HG03196 (cell line): ENCODE measurements around the gene ATR.
"Not testable (repeated sequence)": the region's sequence is repeated elsewhere in the genome, so short reads cannot be mapped to it uniquely, and the experiment has no call there.

Experiments
- ATAC-seq: cut with Tn5 transposase; IDR thresholded peaks from one replicate; pipeline ENCODE4 v1.9.1; 2021; ENCODE audit not compliant: unreplicated experiment

ATR gene

DNA sequence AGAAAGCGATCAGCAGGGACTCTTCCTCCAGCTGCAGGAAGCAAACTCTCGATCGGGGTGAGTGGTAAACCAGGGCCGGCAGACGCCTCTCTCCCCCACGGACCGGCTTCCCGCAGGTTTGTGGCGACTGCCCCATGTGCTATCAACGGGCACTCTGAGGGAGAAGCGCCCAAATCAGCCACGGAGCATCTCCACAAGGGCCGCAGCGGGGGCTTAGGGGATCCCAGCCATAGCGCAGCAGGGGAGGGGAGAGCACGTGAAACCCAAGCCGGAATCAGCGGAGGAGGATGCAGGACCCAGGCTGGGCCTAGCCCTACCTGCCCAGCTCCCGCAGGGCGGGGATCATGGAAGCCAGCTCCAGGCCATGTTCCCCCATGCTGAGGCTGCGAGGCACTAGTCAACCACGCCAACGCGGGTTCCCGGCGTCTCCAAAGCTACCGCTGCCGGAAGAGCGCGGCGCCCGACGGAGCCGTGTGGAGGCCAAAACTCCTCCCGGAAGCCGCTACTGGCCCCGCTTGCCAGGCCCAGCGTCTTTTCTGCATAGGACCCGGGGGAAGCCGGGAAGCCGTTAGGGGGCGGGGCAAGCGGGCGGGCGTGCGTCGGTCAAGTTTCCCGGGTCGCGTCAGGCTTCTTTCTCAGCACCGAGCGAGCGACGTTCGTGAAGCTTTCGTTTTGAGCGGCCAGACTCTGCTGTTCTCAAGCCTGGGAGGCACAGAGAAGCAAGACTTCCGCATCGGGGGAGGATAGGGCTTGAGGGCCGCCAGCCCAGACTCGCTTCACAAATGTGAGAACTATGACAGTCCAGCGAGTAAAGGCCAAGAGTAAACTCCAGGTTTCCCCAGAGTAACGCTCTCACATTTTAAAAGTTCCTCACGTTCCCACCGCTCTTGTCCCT is at the start of gene ATR:
TSS of gene ATR (minus strand) at position 405 of the 895 bp plus-strand sequence. CDS start at position 376, 29 bp downstream.
- peak; percentile 96 for ATAC-seq

DNA sequence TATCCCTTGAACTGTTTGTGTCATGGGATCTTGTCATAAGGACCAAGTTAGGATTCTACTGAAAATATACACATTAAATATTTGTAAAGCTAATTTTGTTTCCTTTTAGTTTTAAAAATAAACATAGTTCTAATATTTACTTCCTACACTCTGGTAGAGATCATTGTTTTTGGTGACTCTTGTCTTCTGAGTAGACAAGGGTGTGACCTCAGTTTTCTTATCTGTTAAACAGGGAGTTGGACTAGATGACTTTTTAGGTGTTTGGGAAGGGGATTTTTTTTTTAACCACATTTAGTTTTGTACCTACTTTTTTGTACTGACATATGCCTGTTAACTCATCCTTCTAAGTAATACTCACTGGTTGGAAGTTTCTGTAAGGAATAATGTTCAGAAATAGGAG is 48.4 kb upstream of the ATR start:
- no peak for ATAC-seq

DNA sequence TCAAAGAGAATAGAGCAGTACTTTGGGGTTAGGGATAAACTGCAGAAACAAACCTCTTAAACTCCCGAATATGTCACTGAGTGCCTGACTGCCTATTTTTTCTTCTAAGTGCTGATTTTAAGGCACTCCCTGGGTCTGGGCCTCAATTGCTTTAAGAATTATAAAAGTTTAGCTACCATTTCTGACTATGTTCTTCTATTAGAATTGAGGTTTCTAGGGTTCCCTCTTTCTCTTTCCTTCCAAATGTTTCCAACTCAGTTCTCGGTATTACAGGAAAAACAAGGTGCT is 46.6 kb upstream of the ATR start:
- ATAC-seq: no peak

DNA sequence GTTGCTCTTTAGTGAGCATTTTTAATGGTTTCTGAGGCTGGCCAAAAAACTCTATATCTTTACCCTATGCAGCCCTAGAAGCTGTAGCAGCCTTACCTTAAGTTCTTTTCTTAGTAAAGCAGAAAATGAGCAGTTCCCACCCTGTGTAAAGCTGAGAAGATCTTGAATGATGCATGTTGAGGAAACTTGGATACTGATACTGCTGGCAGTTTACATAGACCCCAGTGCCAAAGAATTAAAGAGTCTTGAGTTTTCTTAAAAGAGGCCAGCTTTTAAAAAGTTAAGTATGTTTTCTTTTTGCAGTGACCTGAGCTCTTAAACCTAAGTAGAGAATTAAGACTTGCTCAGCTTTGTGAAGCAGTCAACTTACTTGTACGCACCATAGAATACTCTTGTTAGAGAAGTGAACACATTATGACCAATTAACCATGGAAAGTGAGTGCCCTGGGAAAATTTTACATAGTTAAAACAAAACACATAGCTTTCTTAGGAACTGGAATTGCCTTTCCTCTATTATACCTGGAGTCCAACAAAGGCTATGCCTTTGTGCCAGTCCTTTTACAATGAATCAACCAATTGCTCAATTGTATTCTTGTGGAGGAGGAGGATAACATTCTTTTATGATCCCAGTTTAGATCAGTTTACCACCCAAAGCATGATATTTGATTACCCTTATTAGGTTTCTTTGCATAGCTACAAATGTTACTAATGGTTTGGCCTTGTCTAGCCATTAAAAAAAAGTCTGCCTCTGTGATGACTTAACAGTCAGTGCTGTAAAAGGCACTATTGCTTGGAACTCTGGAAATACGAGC is 46.0 kb upstream of the ATR start:
- ATAC-seq: no peak

DNA sequence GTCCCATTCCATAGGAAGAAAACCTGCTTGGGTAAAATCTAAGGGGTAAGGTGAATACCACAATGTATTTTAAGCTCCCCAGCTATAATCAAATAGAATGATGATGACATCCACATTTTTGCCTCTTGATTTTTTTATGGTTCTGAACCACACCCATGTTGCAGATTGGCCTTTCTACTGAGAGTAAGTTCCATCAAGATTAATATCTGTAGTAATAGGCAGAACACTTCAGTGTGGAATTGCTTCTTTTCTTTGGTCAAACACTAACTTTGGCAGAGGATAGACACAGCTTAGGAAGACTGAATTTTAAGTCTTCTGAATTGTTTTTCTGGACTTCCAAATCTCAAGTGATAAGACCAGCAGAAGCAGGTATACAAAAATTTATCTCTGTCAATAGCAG is 44.7 kb upstream of the ATR start:
- ATAC-seq: no peak

DNA sequence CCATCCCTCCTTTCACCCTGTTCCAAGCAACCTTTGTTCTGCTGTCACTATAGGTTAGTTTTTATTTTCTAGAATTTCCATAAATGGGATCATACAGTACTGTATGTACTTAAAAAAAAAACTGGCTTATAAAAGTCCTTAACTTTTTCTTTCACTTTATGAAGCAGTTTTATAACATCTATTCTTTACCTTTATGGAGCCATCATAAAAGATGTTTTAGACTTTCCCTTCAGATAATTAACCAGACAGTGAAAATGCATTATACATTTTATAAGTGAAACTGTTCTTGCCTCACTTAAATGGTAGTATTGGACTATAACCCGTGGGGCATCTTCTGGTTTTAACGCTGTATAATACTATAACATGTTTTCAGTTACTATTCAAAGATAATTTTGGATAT is 43.9 kb upstream of the ATR start:
- ATAC-seq: no peak

DNA sequence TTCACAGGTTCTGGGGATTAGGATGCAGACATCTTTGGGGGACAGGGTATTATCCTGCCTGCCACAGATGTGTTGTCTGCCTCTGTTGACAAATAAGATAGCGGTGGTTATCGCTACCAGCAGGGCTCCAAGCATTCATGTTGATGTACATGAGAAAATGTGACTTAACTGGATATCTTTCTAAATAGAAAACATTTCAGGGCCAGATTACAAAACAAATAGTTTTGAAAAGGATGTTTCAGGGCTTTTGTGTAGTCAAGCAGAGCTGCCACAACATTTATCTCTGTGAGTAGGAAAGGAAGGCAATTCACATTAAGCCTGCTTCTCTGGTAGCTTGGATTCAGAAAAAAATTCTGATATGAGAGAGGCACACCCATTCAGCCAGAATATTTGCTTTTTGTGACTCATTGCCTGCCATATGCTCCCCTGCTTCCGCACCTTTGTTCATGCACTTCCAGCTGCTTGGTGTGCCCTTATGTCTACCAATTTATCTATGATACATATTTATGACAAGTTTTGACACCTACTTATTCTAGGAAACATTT is 40.5 kb upstream of the ATR start:
- ATAC-seq: no peak

DNA sequence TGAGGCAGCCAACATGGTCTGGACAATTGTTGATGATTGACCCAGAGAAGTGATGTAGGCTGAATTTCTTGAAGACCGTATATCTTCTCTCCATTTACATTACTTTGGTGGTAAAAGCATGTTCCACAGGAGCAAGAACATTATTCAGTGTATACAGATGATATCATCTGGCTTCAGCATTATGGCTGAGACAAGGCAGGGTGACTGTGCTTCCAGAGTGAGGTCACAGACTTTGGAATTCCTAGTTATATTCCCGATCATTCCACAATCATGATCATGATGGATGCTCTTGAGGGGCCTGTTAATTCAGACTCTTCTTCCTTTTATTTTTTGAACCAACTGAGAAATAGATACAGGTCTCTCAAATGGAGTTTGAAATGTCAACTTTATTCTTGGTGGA is 36.6 kb upstream of the ATR start:
- ATAC-seq: no peak

DNA sequence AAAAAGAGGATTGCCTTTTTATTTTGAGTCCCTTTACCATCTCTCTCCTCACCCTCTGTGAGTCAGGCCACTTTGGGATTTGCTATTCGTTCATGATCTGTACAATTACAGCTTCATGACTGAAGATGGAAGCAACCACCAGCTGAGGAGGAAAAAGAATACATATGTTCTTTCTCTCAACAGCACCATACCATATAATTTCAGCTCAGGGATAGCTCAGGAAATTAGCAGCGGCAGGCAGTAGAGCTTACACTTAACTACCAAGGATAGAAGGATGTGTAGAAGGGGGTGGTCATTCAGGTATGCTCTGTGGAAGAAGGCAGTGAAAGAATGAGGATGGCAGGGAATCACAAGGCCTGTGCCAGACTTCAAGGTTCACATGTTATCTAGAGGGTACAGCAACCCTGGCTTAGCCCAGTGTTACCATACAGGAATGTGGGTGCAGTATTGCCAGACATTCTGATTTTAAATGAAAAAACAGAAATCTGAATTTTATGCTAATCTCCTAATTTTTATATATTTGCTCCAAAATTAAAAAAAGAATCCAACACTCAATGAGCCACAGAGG is 35.6 kb upstream of the ATR start:
- ATAC-seq: no peak

DNA sequence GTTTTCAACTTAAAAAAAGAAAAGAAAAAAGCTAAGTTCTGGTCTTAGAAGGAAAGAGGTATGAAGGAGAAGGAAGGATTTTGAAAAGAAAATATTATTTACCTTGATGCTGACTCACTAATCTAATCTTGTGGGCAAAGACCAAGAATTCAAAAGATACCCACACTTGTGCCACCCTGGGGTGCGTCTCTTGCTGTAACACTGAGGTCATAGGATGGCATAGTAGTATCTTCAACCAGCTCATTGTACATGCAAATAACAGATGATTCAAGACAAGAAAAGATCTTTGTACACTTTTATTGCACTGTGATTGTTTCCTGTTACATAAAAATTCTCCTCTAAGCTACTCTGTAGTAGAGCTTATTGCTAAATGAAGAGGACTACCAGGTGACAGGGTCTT is 35.0 kb upstream of the ATR start:
- no peak for ATAC-seq

DNA sequence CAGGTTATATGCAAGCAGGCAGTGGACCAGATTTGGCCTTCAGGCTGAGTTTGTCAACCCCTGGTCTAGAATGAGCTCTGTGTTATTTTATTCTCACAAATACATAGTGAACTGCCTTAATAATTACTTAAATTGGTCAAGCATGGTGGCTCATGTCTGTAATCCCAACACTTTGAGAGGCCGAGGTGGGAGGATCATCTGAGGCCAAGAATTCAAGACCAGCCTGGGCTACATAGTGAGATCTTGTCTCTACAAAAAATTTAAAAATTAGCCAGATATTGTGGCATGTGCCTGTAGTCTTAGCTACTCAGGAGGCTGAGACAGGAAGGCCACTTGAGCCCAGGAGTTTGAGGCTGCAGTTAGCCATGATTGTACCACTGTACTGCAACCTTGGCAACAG is 32.7 kb upstream of the ATR start:
- no peak for ATAC-seq

DNA sequence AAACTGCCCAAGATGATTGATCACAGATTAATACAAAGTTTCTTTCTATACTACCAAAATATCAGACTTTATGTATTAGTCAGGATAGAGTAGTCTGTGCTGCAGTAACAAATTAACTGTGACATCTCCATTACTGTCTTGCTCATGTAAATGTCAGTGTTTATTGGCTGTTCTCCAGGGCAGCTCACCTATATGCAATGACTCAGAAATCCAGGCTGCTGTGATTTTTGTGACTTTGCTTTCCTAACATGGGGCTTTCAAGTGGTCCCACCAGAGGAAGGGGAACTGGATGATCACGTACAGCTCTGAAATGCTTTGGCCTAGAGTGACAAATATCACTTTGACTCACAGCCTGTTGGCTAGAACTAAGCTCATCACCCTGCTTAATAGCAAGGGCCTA is 30.6 kb upstream of the ATR start:
- ATAC-seq: no peak

DNA sequence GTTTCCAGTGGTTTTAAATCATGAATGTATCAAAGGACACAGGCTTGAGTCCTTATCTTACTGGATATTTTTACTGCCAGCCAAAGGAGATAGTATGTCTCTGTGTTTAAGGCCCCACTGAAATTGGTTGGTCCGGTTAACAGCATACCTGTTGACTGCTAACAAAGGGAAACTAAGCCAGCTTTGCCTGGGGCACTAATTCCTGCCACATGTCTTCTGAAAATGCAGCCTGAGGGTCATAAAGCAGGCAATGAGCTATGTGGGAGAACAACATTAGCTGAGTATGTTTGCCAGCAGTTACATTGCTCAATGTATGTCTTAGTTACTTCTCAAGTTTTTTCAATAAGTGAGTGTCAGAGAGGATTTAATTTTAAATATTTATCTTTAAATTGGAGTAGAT is 30.1 kb upstream of the ATR start:
- ATAC-seq: no peak

DNA sequence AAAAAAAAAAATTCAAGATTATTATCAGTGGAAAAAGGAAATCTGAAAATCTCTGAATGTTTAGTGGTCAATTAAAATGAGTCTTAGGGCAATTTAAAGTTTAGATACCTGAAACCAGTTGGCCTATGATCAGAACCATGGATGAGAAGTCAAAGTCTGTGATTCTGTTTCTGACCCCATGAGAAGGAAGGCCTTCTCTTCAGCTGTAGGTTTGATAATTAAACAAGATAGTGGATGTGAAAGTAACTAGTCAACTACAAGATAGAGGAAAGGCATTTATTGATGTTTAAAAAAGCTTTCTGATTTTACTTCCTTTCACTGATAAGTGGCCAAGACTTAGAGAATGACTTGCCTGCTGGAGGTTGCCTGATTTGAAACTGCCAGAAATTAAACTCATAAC is 26.4 kb upstream of the ATR start:
- ATAC-seq: peak; percentile 59

DNA sequence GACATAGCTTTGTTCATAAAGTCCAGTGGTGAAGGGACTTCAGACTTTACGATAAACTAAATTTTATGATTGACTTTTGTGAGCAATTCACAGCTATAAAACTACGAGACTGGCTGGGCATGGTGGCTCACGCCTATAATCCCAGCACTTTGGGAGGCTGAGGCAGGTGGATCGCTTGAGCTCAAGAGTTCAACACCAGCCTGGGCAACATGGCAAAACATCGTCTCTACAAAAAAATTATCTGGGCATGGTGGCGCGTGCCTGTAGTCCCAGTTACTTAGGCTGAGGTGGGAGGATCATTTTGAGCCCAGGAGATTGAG is 24.8 kb upstream of the ATR start:
- not testable (repeated sequence) for ATAC-seq

DNA sequence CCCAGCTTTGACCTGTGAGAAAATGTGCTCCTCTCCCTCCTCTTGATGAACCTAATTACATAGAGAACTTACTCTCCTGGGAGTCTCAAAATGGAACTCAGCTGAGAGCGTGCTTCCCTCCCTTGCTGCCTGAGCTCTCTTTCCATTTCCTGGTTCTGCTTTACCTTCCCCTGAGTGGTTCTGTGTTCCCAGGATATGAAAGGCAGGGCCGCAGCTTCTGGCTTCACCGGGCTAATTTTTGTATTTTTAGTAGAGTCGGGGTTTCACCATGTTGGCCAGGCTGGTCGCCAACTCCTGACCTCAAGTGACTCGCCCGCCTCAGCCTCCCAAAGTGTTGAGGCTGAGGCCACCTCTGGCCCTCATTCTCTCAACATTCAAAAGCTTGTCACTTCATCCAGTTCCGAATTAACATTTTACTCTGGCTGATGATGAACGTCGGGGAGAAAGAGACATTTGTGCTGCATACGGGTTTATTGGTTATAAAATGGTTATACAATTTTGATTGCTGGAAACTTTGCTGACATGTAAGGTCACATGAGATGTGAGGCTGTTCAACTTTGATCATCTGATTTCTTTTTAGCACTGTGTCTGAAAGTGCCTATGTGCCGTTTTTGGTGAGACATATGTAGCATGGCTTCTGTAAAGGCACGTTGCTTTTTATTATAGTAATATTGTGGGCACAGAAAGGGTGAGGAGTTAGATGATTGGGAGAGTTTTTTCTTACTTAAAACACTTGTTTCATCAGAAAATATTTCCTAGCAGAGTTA is 24.3 kb upstream of the ATR start:
- ATAC-seq: no peak

DNA sequence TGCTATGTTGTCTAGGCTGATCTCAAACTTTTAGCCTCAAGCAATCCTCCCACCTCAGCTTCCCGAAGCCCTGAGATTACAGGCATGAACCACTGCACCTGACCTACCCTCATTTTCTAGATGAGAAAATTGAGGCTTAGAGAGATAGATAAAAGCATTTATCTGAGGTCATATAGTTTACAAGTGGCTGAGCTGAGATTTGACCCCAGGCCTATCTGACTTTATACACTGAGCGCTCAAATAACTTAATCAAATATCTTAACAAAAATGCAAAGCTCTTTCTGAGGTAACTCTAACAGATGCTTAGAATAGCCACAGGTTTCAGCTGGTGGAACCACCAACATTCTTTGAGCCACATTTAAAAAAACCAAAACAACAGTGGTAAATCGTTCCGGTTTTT is 23.2 kb upstream of the ATR start:
- ATAC-seq: no peak

DNA sequence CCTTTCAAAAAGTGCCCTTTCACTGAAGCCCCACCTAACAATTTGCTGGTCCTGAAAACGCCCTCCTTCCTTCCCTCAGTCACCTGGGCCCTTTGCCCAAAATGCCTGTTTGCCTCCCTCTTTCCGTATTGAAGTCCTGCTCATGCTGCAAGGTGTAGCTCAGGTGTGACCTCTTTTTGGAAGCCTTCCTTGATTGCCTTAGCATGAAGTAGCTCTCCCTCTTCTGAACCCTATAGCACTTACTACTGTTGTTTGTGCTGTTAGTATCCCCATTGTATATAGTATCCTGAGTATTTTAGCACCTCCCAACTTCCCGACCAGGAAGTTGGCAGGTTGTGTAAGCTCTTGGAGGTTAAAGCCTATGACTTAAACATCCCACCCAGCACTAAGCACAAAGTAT is 19.4 kb upstream of the ATR start:
- no peak for ATAC-seq

DNA sequence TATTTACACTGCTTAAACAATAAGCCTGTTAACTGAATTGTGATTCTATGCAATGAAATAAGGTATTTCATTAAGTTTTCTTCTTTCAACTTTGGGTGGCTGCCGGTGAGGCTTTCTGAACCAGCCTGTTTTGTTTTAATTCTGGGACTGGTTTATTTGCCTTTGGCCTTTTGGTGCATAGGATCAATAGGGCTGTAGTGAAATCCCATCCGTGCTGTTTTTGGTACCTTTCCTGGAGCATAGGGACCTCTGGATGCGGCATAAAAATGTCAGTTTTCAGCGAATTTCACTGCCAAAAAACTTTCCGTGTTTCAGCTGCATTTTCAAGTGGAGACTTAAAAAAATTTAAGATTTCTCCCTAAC is 18.2 kb upstream of the ATR start:
- no peak for ATAC-seq

DNA sequence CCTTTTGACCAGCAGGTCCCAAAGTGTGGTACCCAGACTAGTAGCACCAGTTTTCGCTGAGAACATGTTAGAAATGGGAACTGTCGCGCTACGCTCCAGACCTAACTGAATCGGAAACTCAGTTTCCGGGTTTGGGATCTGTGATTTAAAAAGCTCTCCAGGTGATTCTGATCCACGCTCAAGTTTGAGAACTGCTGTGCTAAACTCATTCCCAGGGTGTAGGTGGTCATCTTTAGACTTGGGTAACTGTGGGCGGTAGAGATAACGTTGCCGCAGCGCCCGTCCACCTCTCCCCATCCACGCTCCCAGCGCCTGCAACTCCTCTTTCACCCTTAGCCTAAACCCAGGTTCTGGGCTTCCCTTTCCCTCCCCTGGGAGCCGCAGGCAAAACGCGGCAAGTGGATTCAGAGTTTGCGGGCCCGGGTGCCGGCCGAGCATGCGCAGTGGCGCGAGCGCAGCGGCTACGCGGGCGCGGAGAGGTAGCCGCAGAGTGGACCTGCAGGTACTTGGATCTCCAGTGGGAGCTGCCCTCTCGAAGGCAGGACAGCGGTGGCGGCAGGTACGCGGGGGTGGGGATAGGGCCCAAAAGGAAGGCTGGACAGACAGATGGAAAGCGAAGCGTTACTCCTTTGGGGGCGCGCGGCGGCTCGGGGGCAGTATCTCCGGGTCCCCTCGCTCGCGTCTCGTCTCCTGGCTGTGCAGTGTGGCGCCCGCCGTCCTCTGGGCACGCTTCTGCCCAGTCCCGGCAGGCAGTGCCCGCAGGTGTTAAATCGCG is 17.6 kb upstream of the ATR start, which contains the start of gene PLS1:
TSS of gene PLS1 (plus strand) at position 443 of the 775 bp plus-strand sequence. CDS start 67,845 bp downstream, outside the sequence.
- peak; percentile 91 for ATAC-seq
